Testis (tissue), 3 donors: ENCODE data around the gene FGFBP3. TPM values are rescaled to one million over a fixed set of nuclear protein-coding genes. Genes with fewer than 3 reads are reported as not detected.

Experiments used
- DNase-seq: peaks from one replicate; pipeline ENCODE4 v3.0.0-alpha.2; 2019
- H3K27ac ChIP-seq, 2 donors: fragments of 200-600 bp; sonication (generic); one replicate each; pipeline ENCODE4 v1.5.1; 2019
- H3K27me3 ChIP-seq: fragments of 200-600 bp; sonication (generic); one replicate; pipeline ENCODE4 v1.5.1; 2019
- H3K36me3 ChIP-seq: fragments of 200-600 bp; sonication (generic); one replicate; pipeline ENCODE4 v1.5.1; 2017; ENCODE audit warnings: low read depth; ENCODE audit errors: missing control alignments
- H3K4me1 ChIP-seq: fragments of 200-600 bp; sonication (generic); one replicate; pipeline ENCODE4 v1.5.1; 2019
- H3K4me3 ChIP-seq, 2 donors: fragments of 200-600 bp; sonication (generic); one replicate each; pipeline ENCODE4 v1.5.1; 2017 to 2019
- H3K9me3 ChIP-seq: fragments of 200-600 bp; sonication (generic); one replicate; pipeline ENCODE4 v1.5.1; 2017
- POLR2A ChIP-seq: fragments of 450-650 bp; IDR thresholded peaks from one replicate; pipeline ENCODE4 v1.6.1; 2017; ENCODE audit warnings: antibody characterized with exemption, mild to moderate bottlenecking, moderate library complexity
- WGBS, 2 donors: methylation state at CpG; one replicate each; pipeline ENCODE4 v1.1.5; 2018; 5-methylcytosine and 5-hydroxymethylcytosine counted together
- intact Hi-C: fragments of 100-400 bp; cut with DNase I; formaldehyde crosslinking; loops from one replicate; pipeline ENCODE4 v1.15.1; 2023; ENCODE audit warnings: low total_unique reads
- polyA plus RNA-seq: library from polyadenylated mRNA; stranded (reverse); fragments of 350-450 nt; fragmentation: Illumina TruSeq; extraction: RNeasy Lipid Tissue Mini Kit (QIAGEN cat#74804); gene quantifications from one replicate; pipeline ENCODE4 v1.2.3, GENCODE V29; 2014; ENCODE audit warnings: low read depth, low replicate concordance; ENCODE audit not compliant: insufficient read depth
- total RNA-seq, 2 donors: library from RNA; depleted of rRNA; stranded (reverse); fragments of >200 nt; gene quantifications; one replicate each; pipeline ENCODE4 v1.2.3, GENCODE V29; 2016
- TF ChIP-seq, protein P1 (sequence below), 3 experiments: fragments of 450-650 bp in 2 of 3; fragments of 200-600 bp in 1 of 3; sonication (generic) in 1 of 3; IDR thresholded peaks; one replicate each; pipeline ENCODE4 v1.5.1; 2016 to 2019; ENCODE audit warnings: antibody characterized with exemption in 3 of 3, mild to moderate bottlenecking in 2 of 3, moderate library complexity in 1 of 3

FGFBP3 gene
- total and polyA plus RNA-seq, 3 donors from 2014 or later: 0.82 to 1.4 (median 0.93) TPM

DNA sequence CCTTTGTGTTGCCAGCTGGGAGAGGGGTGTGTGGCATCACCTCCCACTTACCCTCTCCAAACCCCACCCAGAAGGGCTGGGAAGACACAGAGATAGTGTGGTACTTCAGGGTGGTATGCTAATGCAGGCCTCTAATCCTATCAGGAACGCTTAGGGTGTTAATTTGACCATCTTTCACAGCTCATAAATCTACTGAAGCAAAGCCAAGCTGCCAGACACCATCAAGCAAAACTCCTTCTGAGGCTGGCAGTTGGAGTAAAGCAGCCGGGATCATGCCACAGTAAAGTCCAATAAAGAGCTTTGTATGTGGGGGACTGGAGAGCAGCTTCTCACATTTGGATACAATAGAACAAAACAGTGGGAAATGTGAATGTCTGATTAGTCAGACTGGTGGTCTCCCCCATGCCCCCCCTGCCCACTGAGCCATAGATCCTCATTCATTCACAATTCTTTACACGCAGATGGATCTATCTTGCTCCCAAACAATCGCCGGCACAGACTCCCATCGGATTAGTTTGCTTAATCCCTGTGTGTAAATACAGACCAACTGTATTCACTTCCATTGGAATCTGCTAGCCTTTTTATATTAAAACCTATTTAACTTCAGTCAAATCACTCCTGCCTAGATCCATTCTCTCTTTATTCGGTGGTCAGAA is 29.6 kb downstream of the FGFBP3 start:
- peaks cover 8% of the 10 kb centered on the region for H3K4me1 ChIP-seq
- H3K9me3 ChIP-seq: no peaks in the 10 kb centered on the region
- no peaks in the 10 kb centered on the region for H3K36me3 ChIP-seq
- TF ChIP-seq POLR2A: no peak
- TF ChIP-seq, protein P1, sequence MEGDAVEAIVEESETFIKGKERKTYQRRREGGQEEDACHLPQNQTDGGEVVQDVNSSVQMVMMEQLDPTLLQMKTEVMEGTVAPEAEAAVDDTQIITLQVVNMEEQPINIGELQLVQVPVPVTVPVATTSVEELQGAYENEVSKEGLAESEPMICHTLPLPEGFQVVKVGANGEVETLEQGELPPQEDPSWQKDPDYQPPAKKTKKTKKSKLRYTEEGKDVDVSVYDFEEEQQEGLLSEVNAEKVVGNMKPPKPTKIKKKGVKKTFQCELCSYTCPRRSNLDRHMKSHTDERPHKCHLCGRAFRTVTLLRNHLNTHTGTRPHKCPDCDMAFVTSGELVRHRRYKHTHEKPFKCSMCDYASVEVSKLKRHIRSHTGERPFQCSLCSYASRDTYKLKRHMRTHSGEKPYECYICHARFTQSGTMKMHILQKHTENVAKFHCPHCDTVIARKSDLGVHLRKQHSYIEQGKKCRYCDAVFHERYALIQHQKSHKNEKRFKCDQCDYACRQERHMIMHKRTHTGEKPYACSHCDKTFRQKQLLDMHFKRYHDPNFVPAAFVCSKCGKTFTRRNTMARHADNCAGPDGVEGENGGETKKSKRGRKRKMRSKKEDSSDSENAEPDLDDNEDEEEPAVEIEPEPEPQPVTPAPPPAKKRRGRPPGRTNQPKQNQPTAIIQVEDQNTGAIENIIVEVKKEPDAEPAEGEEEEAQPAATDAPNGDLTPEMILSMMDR (IDR thresholded peaks at IDR 0.05): no peak
- no peaks in the 10 kb centered on the region for H3K27me3 ChIP-seq
- intact Hi-C loops: no loop called here
- DNase-seq: no peak
- no peak overlapping the region for H3K4me3 ChIP-seq
- no peak overlapping the region for H3K27ac ChIP-seq
- 59 to 61% methylated on average over 6 to 7 of the region's 7 CpGs for WGBS, 2 donors

GRCh38 chr10:91875779-91876178 is 33.5 kb downstream of the FGFBP3 start:
- no peaks in the 10 kb centered on the region for H3K4me1 ChIP-seq
- no peaks in the 10 kb centered on the region for H3K27me3 ChIP-seq
- H3K27ac ChIP-seq: no peak overlapping the region
- intact Hi-C loops: no loop called here
- no peak for TF ChIP-seq POLR2A
- TF ChIP-seq, protein P1 (IDR thresholded peaks at IDR 0.05): no peak
- WGBS, 2 donors: 78 to 85% methylated on average over 1 of the region's 1 CpG
- H3K36me3 ChIP-seq: no peaks in the 10 kb centered on the region
- no peaks in the 10 kb centered on the region for H3K9me3 ChIP-seq
- no peak overlapping the region for H3K4me3 ChIP-seq
- DNase-seq: no peak

- H3K27ac ChIP-seq: no peak overlapping the region
- H3K4me3 ChIP-seq: no peak overlapping the region
- no peaks in the 10 kb centered on the region for H3K27me3 ChIP-seq
- TF ChIP-seq, protein P1 (IDR thresholded peaks at IDR 0.05): no peak
- TF ChIP-seq POLR2A: no peak
- 92 to 100% methylated on average over 2 of the region's 2 CpGs for WGBS, 2 donors
- H3K36me3 ChIP-seq: no peaks in the 10 kb centered on the region
- no peaks in the 10 kb centered on the region for H3K4me1 ChIP-seq
- intact Hi-C loops: no loop called here
- no peak for DNase-seq
- no peaks in the 10 kb centered on the region for H3K9me3 ChIP-seq
These were observed 34.1 kb downstream of the FGFBP3 start for GRCh38 chr10:91875156-91875555.

DNA sequence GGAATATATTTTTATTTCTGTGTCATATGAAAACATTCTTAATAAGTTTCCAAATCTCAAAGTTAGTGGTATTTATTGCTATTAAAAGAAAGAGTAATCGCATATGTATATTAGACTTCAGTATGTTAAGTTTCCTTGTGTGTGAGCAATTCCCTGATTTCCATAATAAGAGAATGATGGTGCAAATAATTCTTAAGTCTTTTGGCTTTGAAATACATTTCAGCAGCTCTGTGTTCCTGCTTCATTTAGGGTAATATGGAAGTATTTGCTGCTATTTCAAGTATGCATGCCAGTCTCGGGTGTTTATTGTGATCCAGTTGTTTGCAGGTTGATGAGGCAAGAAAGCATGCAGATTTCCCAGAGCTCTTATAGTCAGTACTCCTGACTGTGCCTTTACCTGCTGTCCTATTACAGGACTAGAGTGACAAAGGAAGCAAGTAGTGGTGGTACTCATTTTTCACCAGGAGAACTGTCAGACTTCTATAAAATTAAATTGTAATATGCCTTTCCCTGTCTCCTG is 43.7 kb downstream of the FGFBP3 start:
- Histone ChIP-seq H3K36me3 (no peaks in the 10 kb centered on the region), H3K4me3 (no peak overlapping the region), H3K27me3 (no peaks in the 10 kb centered on the region), H3K9me3 (no peaks in the 10 kb centered on the region), H3K4me1 (no peaks in the 10 kb centered on the region), H3K27ac (no peak overlapping the region)
- intact Hi-C loops: no loop called here
- TF ChIP-seq, protein P1 (IDR thresholded peaks at IDR 0.05): no peak
- 85 to 89% methylated on average over 2 of the region's 2 CpGs for WGBS, 2 donors
- DNase-seq: no peak

- no peak for TF ChIP-seq POLR2A
- TF ChIP-seq, protein P1 (IDR thresholded peaks at IDR 0.05): no peak
- Histone ChIP-seq H3K4me1 (no peaks in the 10 kb centered on the region), H3K4me3 (no peak overlapping the region), H3K9me3 (no peaks in the 10 kb centered on the region), H3K27me3 (no peaks in the 10 kb centered on the region), H3K27ac (no peak overlapping the region), H3K36me3 (no peaks in the 10 kb centered on the region)
- 73 to 81% methylated on average over 2 of the region's 2 CpGs for WGBS, 2 donors
- intact Hi-C loops: no loop called here
- no peak for DNase-seq
These were observed 44.5 kb downstream of the FGFBP3 start for GRCh38 chr10:91864744-91865143.
